Lower leg skin (tissue), 3 donors: Measurements from ENCODE around the gene GLI3.

Experiments used
- CTCF ChIP-seq, 3 donors: fragments of 450-650 bp; IDR thresholded peaks; one replicate each; pipeline ENCODE4 v1.5.1; 2016; ENCODE audit warnings: antibody characterized with exemption in 3 of 3, mild to moderate bottlenecking in 3 of 3, moderate library complexity in 2 of 3
- POLR2A ChIP-seq, 2 donors: fragments of 450-650 bp; IDR thresholded peaks; one replicate each; pipeline ENCODE4 v1.6.1; 2016 to 2017; ENCODE audit warnings: antibody characterized with exemption in 2 of 2, mild to moderate bottlenecking in 1 of 2, moderate library complexity in 1 of 2

- TF ChIP-seq CTCF (IDR thresholded peaks at IDR 0.05) (no peak), POLR2A (IDR thresholded peaks at IDR 0.05) (no peak)
Observed at GRCh38 chr7:42234736-42235135, 2.3 kb downstream of the GLI3 start.
